K562 (cell line): ENCODE data around the gene LRP6.

Experiments
- ARNT ChIP-seq, 2 experiments: fragments of 450-650 bp; IDR thresholded peaks; 2 replicates each; pipeline ENCODE4 v1.6.1; 2016; ENCODE audit warnings: mild to moderate bottlenecking in 1 of 2
- ATF2 ChIP-seq: sonication (generic); formaldehyde crosslinking; IDR thresholded peaks from 2 replicates; pipeline ENCODE4 v1.8.1; 2022; ENCODE audit warnings: missing genetic modification reagents
- BHLHE40 ChIP-seq: IDR thresholded peaks from 2 replicates; pipeline ENCODE4 v1.6.1; 2011; ENCODE audit warnings: low read length, improper control_type of control experiment
- CEBPB ChIP-seq: fragments of 450-650 bp; IDR thresholded peaks from 2 replicates; pipeline ENCODE4 v1.6.1; 2016; ENCODE audit warnings: missing genetic modification characterization, missing compliant biosample characterization
- CHAMP1 ChIP-seq: fragments of 450-650 bp; IDR thresholded peaks from 2 replicates; pipeline ENCODE4 v1.6.1; 2016; ENCODE audit warnings: mild to moderate bottlenecking
- CTCF ChIP-seq, 3 experiments: IDR thresholded peaks in 2 of 3; conservative IDR thresholded peaks in 1 of 3; 2 replicates each; pipeline ENCODE4 v1.5.1; 2011 to 2012; ENCODE audit warnings: low read length in 3 of 3, mild to moderate bottlenecking in 3 of 3, control low read depth in 2 of 3, improper control_type of control experiment in 1 of 3, inconsistent platforms in 1 of 3, low read depth in 1 of 3, mixed read lengths in 1 of 3, moderate library complexity in 1 of 3; ENCODE audit not compliant: insufficient read depth in 2 of 3
- EP300 ChIP-seq: IDR thresholded peaks from 2 replicates; pipeline ENCODE4 v1.6.1; 2012; ENCODE audit warnings: low read length, improper control_type of control experiment
- IRF2 ChIP-seq: sonication (generic); formaldehyde crosslinking; IDR thresholded peaks from 2 replicates; pipeline ENCODE4 v1.8.1; 2022; ENCODE audit warnings: mild to moderate bottlenecking, missing genetic modification reagents
- JUND ChIP-seq, 2 experiments: IDR thresholded peaks; 2 replicates in 1 of 2; 3 replicates in 1 of 2; pipeline ENCODE4 v1.6.1; 2011; ENCODE audit warnings: borderline replicate concordance in 2 of 2, low read depth in 2 of 2, low read length in 2 of 2, improper control_type of control experiment in 1 of 2, missing biosample characterization in 1 of 2, missing genetic modification characterization in 1 of 2, missing genetic modification reagents in 1 of 2
- SAP30 ChIP-seq: fragments of 200-600 bp; sonication (generic); IDR thresholded peaks from 2 replicates; pipeline ENCODE4 v1.6.1; 2012; ENCODE audit warnings: borderline replicate concordance, low read depth, mild to moderate bottlenecking, moderate library complexity, low read length, control low read depth, inconsistent platforms; ENCODE audit not compliant: insufficient read depth, poor library complexity, severe bottlenecking
- TBP ChIP-seq: optimal IDR thresholded peaks from 2 replicates; pipeline ENCODE3; 2011; ENCODE audit warnings: low read depth, low read length, improper control_type of control experiment
- TF ChIP-seq, protein P1 (sequence below): IDR thresholded peaks from 3 replicates; pipeline ENCODE4 v1.6.1; 2011; ENCODE audit warnings: borderline replicate concordance, mild to moderate bottlenecking; ENCODE audit not compliant: insufficient read length, insufficient read depth

DNA sequence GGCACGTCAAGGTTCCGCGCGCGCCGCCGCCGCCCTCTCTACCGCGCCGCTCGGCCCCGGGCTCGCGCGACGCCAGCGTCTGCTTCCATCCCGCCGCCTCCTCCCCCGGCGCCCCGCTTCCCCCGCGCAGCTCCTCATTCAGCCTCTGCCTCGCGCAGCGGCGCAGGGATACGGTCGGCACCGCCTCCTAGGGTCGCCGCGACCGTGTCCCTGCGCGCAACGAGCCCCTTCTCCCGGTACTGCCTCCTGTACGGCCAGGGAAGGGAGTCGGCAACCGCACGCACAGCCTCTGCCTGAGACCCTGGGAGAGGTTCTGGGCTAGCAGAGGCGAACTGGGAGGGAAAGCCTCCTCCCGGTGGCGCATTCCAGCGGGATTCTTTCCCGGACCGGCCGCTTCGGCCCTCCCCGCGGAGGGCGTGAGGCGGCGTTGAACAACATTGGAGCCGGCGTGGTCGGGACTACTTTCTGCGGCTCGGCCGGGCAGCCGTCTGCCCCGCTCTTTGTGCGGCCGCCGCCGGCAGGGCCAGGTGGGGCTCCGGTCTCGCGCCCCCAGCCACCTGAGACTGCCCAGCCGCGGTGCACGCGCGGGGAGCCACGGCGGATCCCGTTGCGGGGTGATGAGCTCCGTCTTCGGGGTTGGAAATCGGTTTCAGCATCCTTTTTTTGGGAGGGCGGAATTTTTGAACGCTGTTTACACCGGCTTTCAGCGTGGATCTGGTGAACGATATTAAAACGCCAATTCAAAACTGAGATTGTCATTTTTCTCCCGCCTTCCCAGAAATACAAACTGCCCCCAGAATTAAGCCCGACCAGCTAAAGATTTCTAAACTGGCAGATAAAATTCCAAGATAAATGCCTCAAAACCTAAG, at the start of gene LRP6:
- TF ChIP-seq BHLHE40 (no peak), EP300 (no peak), ARNT (IDR thresholded peaks at IDR 0.05) (peak; percentile 31 to 81; a peak in 2 of 4 replicates), CEBPB (tag) (no peak), SAP30 (peak; percentile 52), TBP (peak; percentile 97), ATF2 (CRISPR knock-in tag) (0 out of 2 replicates have a peak, but pooled peaks have one; percentile 73), CHAMP1 (peak; percentile 93), CTCF (IDR thresholded peaks at IDR 0.05 in 2 of 3, conservative IDR thresholded peaks at IDR 0.05 in 1 of 3; ENCODE audit: insufficient read depth in 2 of 3, low read depth in 1 of 3, low read length in 3 of 3) (no peak), JUND (IDR thresholded peaks at IDR 0.05; ENCODE audit: borderline replicate concordance, low read depth, low read length) (no peak), JUND (tag; IDR thresholded peaks at IDR 0.05; ENCODE audit: borderline replicate concordance, low read depth, low read length) (no peak), IRF2 (CRISPR knock-in tag) (no peak)
- TF ChIP-seq, protein P1, sequence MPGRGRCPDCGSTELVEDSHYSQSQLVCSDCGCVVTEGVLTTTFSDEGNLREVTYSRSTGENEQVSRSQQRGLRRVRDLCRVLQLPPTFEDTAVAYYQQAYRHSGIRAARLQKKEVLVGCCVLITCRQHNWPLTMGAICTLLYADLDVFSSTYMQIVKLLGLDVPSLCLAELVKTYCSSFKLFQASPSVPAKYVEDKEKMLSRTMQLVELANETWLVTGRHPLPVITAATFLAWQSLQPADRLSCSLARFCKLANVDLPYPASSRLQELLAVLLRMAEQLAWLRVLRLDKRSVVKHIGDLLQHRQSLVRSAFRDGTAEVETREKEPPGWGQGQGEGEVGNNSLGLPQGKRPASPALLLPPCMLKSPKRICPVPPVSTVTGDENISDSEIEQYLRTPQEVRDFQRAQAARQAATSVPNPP, result no peak
